ENCODE results near the gene FIBIN.
"Not testable (repeated sequence)": the region's sequence is repeated elsewhere in the genome, so short reads cannot be mapped to it uniquely, and the experiment has no call there.

FIBIN gene

DNA sequence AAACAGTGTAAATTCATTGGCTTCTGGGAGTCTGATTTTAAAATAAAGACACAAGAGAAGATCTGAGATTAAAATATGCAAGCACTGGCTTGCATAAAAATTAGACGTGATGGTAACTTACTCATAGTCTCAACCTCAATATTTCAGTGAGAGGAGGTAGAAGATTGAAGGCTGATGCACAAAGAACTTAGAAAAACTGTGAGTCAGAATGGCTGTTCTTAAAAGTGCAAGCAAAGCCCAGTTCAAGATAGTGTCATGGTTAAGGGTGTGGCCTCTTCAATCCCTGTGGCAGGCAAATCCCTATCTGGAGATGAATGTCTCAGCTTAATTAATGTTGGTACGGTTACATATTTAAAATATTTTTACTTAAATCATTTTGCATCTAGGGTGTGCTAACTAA is 33.6 kb upstream of the FIBIN start:
- no peak overlapping the region for H3K4me3 ChIP-seq (replicated peaks in 1 of 2; ENCODE audit: low read depth in 2 of 2, low read length in 2 of 2)
- DNase-seq (ENCODE audit: low read depth in 2 of 2) = peak; percentile 27 to 77

DNA sequence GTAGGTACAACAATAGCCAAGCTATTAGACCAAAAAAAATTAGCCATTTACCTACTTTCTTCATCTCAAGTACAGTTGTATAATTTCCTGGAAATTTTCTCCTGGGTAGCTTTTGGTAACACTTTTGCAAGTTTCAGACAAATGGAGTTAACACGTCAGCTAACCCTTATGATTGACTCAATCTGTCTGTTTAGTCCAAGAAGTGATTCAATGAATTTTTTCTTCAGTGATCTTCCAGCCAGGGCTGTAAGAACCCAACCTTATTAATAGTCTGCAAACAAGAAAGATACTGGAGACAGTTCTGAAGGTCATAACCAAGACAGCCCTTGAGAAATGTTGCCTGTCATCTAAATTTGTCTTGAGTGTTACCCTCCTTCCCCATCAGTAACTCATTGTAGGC is 30.1 kb upstream of the FIBIN start:
- TF ChIP-seq, protein P1, sequence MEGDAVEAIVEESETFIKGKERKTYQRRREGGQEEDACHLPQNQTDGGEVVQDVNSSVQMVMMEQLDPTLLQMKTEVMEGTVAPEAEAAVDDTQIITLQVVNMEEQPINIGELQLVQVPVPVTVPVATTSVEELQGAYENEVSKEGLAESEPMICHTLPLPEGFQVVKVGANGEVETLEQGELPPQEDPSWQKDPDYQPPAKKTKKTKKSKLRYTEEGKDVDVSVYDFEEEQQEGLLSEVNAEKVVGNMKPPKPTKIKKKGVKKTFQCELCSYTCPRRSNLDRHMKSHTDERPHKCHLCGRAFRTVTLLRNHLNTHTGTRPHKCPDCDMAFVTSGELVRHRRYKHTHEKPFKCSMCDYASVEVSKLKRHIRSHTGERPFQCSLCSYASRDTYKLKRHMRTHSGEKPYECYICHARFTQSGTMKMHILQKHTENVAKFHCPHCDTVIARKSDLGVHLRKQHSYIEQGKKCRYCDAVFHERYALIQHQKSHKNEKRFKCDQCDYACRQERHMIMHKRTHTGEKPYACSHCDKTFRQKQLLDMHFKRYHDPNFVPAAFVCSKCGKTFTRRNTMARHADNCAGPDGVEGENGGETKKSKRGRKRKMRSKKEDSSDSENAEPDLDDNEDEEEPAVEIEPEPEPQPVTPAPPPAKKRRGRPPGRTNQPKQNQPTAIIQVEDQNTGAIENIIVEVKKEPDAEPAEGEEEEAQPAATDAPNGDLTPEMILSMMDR (IDR thresholded peaks at IDR 0.05; ENCODE audit: low read depth, low read length) = no peak
- no peak overlapping the region for H3K4me3 ChIP-seq (replicated peaks in 1 of 2; ENCODE audit: low read depth in 2 of 2, low read length in 2 of 2)
- DNase-seq (ENCODE audit: low read depth in 2 of 2) = no peak

More for the DNA sequence above, 33.6 kb upstream of the FIBIN start:
- TF ChIP-seq, protein P1 (IDR thresholded peaks at IDR 0.05; ENCODE audit: low read depth, low read length) = no peak

DNA sequence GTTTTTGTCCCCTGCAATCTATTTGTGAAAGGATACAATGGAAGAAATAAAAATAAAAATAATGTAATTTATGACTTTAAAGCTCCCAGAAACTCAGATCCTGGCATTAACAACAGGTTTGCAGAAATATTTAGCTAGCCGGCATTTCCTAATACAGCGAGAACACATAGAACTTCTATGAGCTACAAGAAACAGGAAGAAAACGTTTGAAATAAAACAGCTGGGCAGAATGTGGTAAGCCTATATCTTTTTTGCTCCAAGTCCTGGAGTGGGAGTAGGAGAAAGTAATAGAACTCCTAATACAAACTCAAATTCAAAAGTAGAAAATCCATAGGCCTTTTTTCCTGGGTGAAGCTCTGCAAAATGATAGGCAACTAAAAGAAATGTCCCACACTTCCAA is 29.6 kb upstream of the FIBIN start:
- DNase-seq (ENCODE audit: low read depth in 2 of 2) = peak in 1 of 2 donors; percentile 59
- TF ChIP-seq, protein P1 (IDR thresholded peaks at IDR 0.05; ENCODE audit: low read depth, low read length) = no peak
- H3K4me3 ChIP-seq (replicated peaks in 1 of 2; ENCODE audit: low read depth in 2 of 2, low read length in 2 of 2) = no peak overlapping the region

DNA sequence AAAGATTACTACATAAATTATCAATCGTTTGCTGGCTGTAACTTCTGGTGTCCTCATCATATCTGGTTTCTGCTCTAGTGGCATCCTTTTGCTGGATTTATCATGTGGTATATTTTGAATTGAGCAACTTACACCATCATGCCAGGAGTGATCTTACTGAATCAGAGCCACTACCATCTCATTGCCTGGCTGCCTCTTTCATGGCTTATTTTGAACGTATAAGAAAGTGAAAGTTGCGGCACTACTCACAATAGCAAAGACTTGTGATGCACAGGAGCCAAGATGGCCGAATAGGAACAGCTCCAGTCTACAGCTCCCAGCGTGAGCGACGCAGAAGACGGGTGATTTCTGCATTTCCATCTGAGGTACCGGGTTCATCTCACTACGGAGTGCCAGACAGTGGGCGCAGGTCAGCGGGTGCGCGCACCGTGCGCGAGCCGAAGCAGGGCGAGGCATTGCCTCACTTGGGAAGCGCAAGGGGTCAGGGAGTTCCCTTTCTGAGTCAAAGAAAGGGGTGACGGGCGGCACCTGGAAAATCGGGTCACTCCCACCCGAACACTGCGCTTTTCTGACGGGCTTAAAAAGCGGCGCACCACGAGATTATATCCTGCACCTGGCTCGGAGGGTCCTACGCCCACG is 28.9 kb upstream of the FIBIN start:
- not testable (repeated sequence) for DNase-seq (ENCODE audit: low read depth in 2 of 2); H3K4me3 ChIP-seq (replicated peaks in 1 of 2; ENCODE audit: low read depth in 2 of 2, low read length in 2 of 2)

DNA sequence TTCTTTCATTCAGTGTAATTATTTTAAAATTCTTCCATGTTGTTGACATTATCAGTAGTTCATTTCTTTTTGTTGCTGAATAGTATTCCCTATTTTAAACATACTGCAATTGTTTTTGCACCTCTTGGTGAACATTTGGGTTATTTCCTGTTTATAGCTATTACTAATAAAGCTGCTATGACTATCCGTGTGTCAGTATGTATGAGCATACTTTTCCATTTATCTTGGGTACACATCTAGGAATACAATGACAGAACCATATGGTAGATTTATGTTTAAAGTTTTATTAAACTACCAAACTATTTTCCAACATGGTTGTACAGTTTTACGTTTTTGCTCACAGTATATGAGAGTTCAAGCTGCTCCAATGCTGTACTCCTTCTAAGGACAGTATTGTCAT is 22.0 kb upstream of the FIBIN start:
- H3K4me3 ChIP-seq (replicated peaks in 1 of 2; ENCODE audit: low read depth in 2 of 2, low read length in 2 of 2) = no peak overlapping the region
- peak in 1 of 2 donors; percentile 68 for DNase-seq (ENCODE audit: low read depth in 2 of 2)
- TF ChIP-seq, protein P1 (IDR thresholded peaks at IDR 0.05; ENCODE audit: low read depth, low read length) = no peak

DNA sequence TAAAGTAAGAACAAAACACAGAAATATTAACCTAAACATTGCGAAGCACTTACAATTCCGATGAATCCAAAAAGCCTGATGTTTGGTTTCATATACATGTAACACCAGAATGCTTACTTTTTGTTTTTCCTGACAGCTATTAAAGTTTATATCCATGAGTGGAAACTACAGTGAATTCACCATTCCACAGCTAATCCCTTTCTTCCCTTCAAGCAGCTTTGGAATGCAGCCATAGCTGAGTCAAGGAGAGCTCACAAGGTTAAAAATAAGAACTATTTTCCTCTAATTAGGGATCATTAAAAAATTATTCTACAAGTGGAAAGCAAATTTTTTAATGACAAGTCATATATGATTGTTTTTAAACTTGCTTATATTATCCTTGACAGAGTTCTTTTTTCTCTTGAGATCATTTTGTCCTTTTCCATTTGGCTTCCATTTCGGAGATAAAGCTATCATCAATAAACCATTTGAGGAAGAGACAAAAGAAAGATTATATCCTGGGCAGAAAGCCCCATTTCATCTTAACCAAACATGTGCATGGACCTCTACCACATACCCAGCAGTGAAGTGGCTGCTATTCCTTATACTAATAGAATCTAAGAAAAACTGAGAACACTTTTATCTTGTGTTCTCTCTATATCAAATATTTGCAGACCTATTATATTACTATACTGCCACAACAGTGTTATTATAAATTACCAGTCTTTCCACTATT is 19.7 kb upstream of the FIBIN start:
- TF ChIP-seq, protein P1 (IDR thresholded peaks at IDR 0.05; ENCODE audit: low read depth, low read length) = no peak
- peak; percentile 47 to 57 for DNase-seq (ENCODE audit: low read depth in 2 of 2)
- no peak overlapping the region for H3K4me3 ChIP-seq (replicated peaks in 1 of 2; ENCODE audit: low read depth in 2 of 2, low read length in 2 of 2)

DNA sequence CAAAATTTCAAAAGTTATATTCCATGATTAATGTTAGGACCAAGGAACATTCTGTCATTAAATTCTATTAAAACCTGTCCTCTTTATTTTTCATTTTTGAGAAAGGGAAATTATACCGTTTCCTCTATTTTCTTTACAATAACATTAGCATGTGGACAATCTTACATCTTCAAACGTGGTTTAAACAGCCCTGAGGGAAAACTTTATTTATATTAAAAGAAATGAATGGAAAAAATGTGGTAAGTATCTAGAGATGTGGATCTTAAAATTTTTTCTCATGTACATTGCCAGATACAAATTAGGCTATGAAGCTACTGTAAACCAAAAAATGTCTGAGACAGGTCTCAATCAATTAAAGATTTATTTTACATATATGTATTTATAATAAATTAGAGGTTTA is 18.9 kb upstream of the FIBIN start:
- DNase-seq (ENCODE audit: low read depth in 2 of 2) = no peak
- TF ChIP-seq, protein P1 (IDR thresholded peaks at IDR 0.05; ENCODE audit: low read depth, low read length) = no peak
- H3K4me3 ChIP-seq (replicated peaks in 1 of 2; ENCODE audit: low read depth in 2 of 2, low read length in 2 of 2) = no peak overlapping the region
